GM12878 (cell line): ENCODE measurements around the gene CD209. TPM values are rescaled to one million over a fixed set of nuclear protein-coding genes. Genes with fewer than 3 reads are reported as not detected.

Experiments
- ATAC-seq: fragments of 200-7000 bp; cut with Tn5 transposase; 3 replicates; pipeline ENCODE4 v1.9.1; 2020; ENCODE audit warnings: mild to moderate bottlenecking, moderate library complexity
- BruUV-seq: library from RNA; stranded (reverse); fragments of 400-500 nt; replicated peaks from 2 replicates; lab custom pipeline; 2021; lab: Mats Ljungman, UMichigan
- CTCF ChIA-PET: fragments of 300-600 bp; sonication (Branson Sonifier 250); formaldehyde crosslinking; extraction: SDS; loops from one replicate; lab custom pipeline; 2021; ENCODE audit warnings: inconsistent platforms; lab: Yijun Ruan, JAX
- POLR2A ChIA-PET: fragments of 350-600 bp; formaldehyde crosslinking; extraction: SDS; loops from one replicate; lab custom pipeline; 2021; ENCODE audit warnings: inconsistent platforms; lab: Charles Lee
- RAD21 ChIA-PET: fragments of 300-600 bp; sonication (Branson Sonifier 250); formaldehyde crosslinking; loops from one replicate; lab custom pipeline; 2023; ENCODE audit warnings: antibody characterized with exemption; ENCODE audit not compliant: unreplicated experiment; lab: Charles Lee
- SMC1A ChIA-PET: fragments of 300-600 bp; sonication (Branson Sonifier 250); formaldehyde crosslinking; loops from one replicate; lab custom pipeline; 2023; ENCODE audit not compliant: unreplicated experiment, uncharacterized antibody; lab: Charles Lee
- DNase-seq: peaks from one replicate; pipeline ENCODE4 v3.0.0-alpha.2; 2011; ENCODE audit warnings: low read depth, low spot score
- FAIRE-seq: peaks from 3 replicates; lab custom pipeline; 2011; peaks lifted over from hg19 to GRCh38; lab: Jason Lieb, UNC
- H2AFZ ChIP-seq: 2 replicates; pipeline ENCODE4 v1.6.0; 2011; ENCODE audit warnings: low read depth, low read length, control low read depth; ENCODE audit not compliant: control insufficient read depth
- H3K27ac ChIP-seq: 2 replicates; pipeline ENCODE4 v1.5.1; 2011; ENCODE audit warnings: control low read depth; ENCODE audit not compliant: control insufficient read depth, insufficient read depth
- H3K27me3 ChIP-seq, 2 experiments: replicated peaks in 1 of 2; 2 replicates each; pipeline versions ENCODE4 v1.6.0 to v1.6.1; 2011; ENCODE audit warnings: low read length in 1 of 2; ENCODE audit not compliant: control insufficient read depth in 2 of 2, insufficient read depth in 2 of 2
- H3K36me3 ChIP-seq, 2 experiments: 2 replicates each; pipeline ENCODE4 v1.5.1; 2011; ENCODE audit warnings: low read length in 1 of 2; ENCODE audit not compliant: control insufficient read depth in 2 of 2, insufficient read depth in 2 of 2
- H3K4me1 ChIP-seq: 2 replicates; pipeline ENCODE4 v1.6.1; 2011; ENCODE audit warnings: mild to moderate bottlenecking, low read length, moderate library complexity, mixed read lengths; ENCODE audit not compliant: control insufficient read depth, insufficient read depth
- H3K4me2 ChIP-seq: 2 replicates; pipeline ENCODE4 v1.6.0; 2011; ENCODE audit warnings: control low read depth; ENCODE audit not compliant: control insufficient read depth, insufficient read depth
- H3K4me3 ChIP-seq: fragments of 200-600 bp; sonication (generic); 2 replicates; pipeline ENCODE4 v1.5.1; 2016
- H3K79me2 ChIP-seq: 2 replicates; pipeline ENCODE4 v1.6.0; 2011; ENCODE audit warnings: low read length; ENCODE audit not compliant: control insufficient read depth, insufficient read depth
- H3K9ac ChIP-seq: 2 replicates; pipeline ENCODE4 v1.8.0; 2011; ENCODE audit warnings: low read length, control low read depth, mixed read lengths; ENCODE audit not compliant: control insufficient read depth, insufficient read depth
- H3K9me3 ChIP-seq: replicated peaks from 3 replicates; pipeline ENCODE4 v1.5.1; 2011; ENCODE audit warnings: mild to moderate bottlenecking, low read length; ENCODE audit not compliant: control insufficient read depth, insufficient read depth
- H4K20me1 ChIP-seq: 2 replicates; pipeline ENCODE4 v1.6.0; 2011; ENCODE audit not compliant: control insufficient read depth, insufficient read depth
- EED ChIP-seq: sonication (generic); IDR thresholded peaks from 2 replicates; pipeline ENCODE4 v1.6.1; 2016; ENCODE audit warnings: antibody characterized with exemption, low read depth
- HCFC1 ChIP-seq: fragments of 150-350 bp; IDR thresholded peaks from 2 replicates; pipeline ENCODE4 v1.6.1; 2014; ENCODE audit warnings: low read length
- IRF4 ChIP-seq: IDR thresholded peaks from 2 replicates; pipeline ENCODE4 v1.6.1; 2011; ENCODE audit warnings: low read depth, low read length
- NR2C1 ChIP-seq: fragments of 450-650 bp; IDR thresholded peaks from 2 replicates; pipeline ENCODE4 v1.6.1; 2017; ENCODE audit warnings: antibody characterized with exemption, mild to moderate bottlenecking, moderate library complexity
- NRF1 ChIP-seq: conservative IDR thresholded peaks from 2 replicates; pipeline ENCODE4 v1.6.1; 2011; ENCODE audit warnings: mild to moderate bottlenecking, low read depth, low read length, improper control_type of control experiment
- RFX5 ChIP-seq: IDR thresholded peaks from 2 replicates; pipeline ENCODE4 v1.6.1; 2011; ENCODE audit warnings: low read depth, low read length, improper control_type of control experiment
- SMAD5 ChIP-seq: IDR thresholded peaks from 2 replicates; pipeline ENCODE4 v1.6.1; 2016; ENCODE audit warnings: antibody characterized with exemption, low read depth
- WGBS: methylation state at CpG from one replicate; pipeline ENCODE4 v1.1.6; 2016; ENCODE audit warnings: low lambda C conversion rate; ENCODE audit not compliant: insufficient replicate concordance, insufficient coverage; ENCODE audit errors: missing lambda C conversion rate; 5-methylcytosine and 5-hydroxymethylcytosine counted together
- in situ Hi-C: fragments of 300-500 bp; cut with MboI; formaldehyde crosslinking; loops from 9 replicates; pipeline ENCODE4 v1.14.3; 2018; ENCODE audit warnings: mixed read lengths
- intact Hi-C: fragments of 100-400 bp; cut with micrococcal nuclease; formaldehyde crosslinking; loops from one replicate; pipeline ENCODE4 v1.14.2; 2022; ENCODE audit not compliant: unreplicated experiment
- polyA plus RNA-seq, 11 experiments: library from polyadenylated mRNA; depleted of rRNA in 4 of 11; unstranded in 6 of 11; stranded (reverse) in 5 of 11; fragments of >200 nt; fragmentation: Nextera tagmentation in 4 of 11; fragmentation: Illumina TruSeq in 1 of 11; extraction: Ambion mirVana in 4 of 11; extraction: Trizol in 1 of 11; gene quantifications; 1 replicate in 1 of 11; 2 replicates in 10 of 11; pipeline versions ENCODE4 v1.2.1 to v1.2.3, GENCODE V29; 2011 to 2016; ENCODE audit warnings: inconsistent platforms in 2 of 11, missing spikeins in 2 of 11, low read depth in 1 of 11
- total RNA-seq, 4 experiments: library from RNA; depleted of rRNA in 3 of 4; stranded (reverse); fragments of >200 nt in 3 of 4; fragmentation: Illumina TruSeq in 1 of 4; extraction: Trizol in 1 of 4; gene quantifications; 2 replicates each; pipeline versions ENCODE4 v1.2.1 to v1.2.3, GENCODE V29; 2013 to 2021
- TF ChIP-seq, protein P1 (sequence below): fragments of 450-650 bp; IDR thresholded peaks from 2 replicates; pipeline ENCODE4 v1.6.1; 2018; ENCODE audit warnings: mild to moderate bottlenecking, low read depth, moderate library complexity; ENCODE audit not compliant: partially characterized antibody
- TF ChIP-seq, protein P2 (sequence below): IDR thresholded peaks from 2 replicates; pipeline ENCODE4 v1.6.1; 2011; ENCODE audit warnings: borderline replicate concordance, low read depth, mild to moderate bottlenecking, moderate library complexity, mixed read lengths, low read length; ENCODE audit not compliant: insufficient read depth; ENCODE audit errors: extremely low read length
- TF ChIP-seq, protein P3 (sequence below): fragments of 450-650 bp; formaldehyde crosslinking; IDR thresholded peaks from 2 replicates; pipeline ENCODE4 v1.4.0; 2022; ENCODE audit warnings: mild to moderate bottlenecking, moderate library complexity
- TF ChIP-seq, protein P4 (sequence below): IDR thresholded peaks from 2 replicates; pipeline ENCODE4 v1.6.1; 2011; ENCODE audit warnings: low read depth, low read length, improper control_type of control experiment, borderline replicate concordance

Gene CD209
- total and polyA plus RNA-seq, 10 of the 15 experiments (the other 5 are each of a cell fraction or from before 2014, with no cell fraction given), result 0.04 to 0.21 (median 0.10) TPM; not detected in 3

DNA sequence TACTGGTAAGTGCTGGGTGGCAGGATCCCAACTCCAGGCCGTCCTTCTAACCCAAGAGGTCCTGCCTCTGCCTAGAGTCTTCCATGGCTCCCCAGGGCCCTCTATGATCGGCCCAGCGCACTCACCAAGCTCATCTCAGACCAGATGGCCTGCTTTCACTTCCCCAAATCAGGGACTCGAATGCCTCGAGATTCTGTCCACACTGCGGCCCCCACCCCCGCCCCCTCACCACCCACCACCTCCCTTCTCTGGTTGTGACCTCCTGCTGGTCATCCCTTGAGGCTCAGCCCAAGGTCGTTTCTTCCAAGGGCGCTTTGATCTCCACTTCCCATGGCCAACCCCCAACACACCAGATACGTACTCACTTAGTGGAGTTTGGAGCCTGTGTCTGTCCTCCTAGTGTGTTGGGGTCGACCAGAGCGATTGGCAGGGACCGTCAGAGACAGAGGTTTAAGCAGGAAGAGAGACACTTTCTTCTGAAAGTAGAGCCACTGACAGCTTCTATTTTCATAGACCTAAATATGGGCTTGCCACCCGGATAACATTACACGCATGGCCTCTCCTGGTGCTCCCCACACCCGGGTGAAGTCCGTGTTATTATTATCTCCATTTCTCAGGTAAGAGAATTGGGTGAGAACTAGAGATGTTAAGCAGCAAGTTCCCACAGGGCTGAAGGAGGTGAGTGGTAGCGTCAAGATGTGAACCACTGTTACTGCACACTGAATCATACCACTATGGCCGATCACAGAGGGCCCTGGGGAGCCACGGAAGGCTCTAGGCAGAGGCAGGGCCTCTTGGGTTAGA is 45.5 kb downstream of the CD209 start, which contains the start of gene FCER2:
TSS of gene FCER2 (minus strand) at position 478 of the 804 bp plus-strand sequence. CDS start 2,371 bp downstream, outside the sequence.
- ChIA-PET SMC1A (interaction anchor here (1.0 to 5.5 kb wide), 2 partner anchors 21 to 98 kb away, joined by 3 to 26 read pairs; partner anchors contain the start of gene TRAPPC5), CTCF (interaction anchor here (0.5 to 2.2 kb wide), 4 partner anchors 10 to 168 kb away, joined by 3 to 15 read pairs (median 3); partner anchors contain the start of gene TRAPPC5), POLR2A (interaction anchor here (0.9 to 1.4 kb wide), 4 partner anchors 17 to 368 kb away, joined by 3 to 5 read pairs (median 4); no protein-coding TSS in a partner anchor), RAD21 (interaction anchor here (0.5 to 2.5 kb wide), 10 partner anchors 10 to 357 kb away, joined by 3 to 11 read pairs (median 4); partner anchors contain the start of gene TRAPPC5)
- peak within 1 kb of the TSS; percentile 81 for H3K9ac ChIP-seq
- peak; percentile 67 for ATAC-seq
- FAIRE-seq, result peak; percentile 86
- no peaks in the 10 kb centered on the region for H4K20me1 ChIP-seq
- peak; percentile 99 for DNase-seq
- intact Hi-C loops, result loop anchor here (1.0 to 10.0 kb wide), 4 partner anchors 41 to 493 kb away; no protein-coding TSS in a partner anchor
- peak within 1 kb of the TSS; percentile 49; the same call in 1 of the 2 replicates for H2AFZ ChIP-seq
- peaks cover 59% of the 10 kb centered on the region for H3K4me1 ChIP-seq
- no TSS peak for BruUV-seq
- under 1% methylated on average over 17 of the region's 20 CpGs for WGBS
- H3K4me2 ChIP-seq, result peak within 1 kb of the TSS; percentile 97
- peaks cover 47% of the 10 kb centered on the region for H3K79me2 ChIP-seq
- peaks cover 3 to 8% of the 10 kb centered on the region in 2 experiments; a peak in 3 of 4 replicates for H3K36me3 ChIP-seq
- H3K4me3 ChIP-seq, result peak within 1 kb of the TSS; percentile 100
- H3K9me3 ChIP-seq, result no peaks in the 10 kb centered on the region; the same call in 2 of the 3 replicates
- in situ Hi-C loops, result loop anchor here (10.0 kb wide), 2 partner anchors 517 to 1177 kb away; no protein-coding TSS in a partner anchor
- H3K27ac ChIP-seq, result peak within 1 kb of the TSS; percentile 94
- H3K27me3 ChIP-seq, result no peaks in the 10 kb centered on the region
- TF ChIP-seq HCFC1 (no peak), RFX5 (no peak), IRF4 (peak; percentile 92), NRF1 (no peak), EED (peak; percentile 79), SMAD5 (peak; percentile 82; the same call in 1 of the 2 replicates), NR2C1 (no peak)
- TF ChIP-seq, protein P1, sequence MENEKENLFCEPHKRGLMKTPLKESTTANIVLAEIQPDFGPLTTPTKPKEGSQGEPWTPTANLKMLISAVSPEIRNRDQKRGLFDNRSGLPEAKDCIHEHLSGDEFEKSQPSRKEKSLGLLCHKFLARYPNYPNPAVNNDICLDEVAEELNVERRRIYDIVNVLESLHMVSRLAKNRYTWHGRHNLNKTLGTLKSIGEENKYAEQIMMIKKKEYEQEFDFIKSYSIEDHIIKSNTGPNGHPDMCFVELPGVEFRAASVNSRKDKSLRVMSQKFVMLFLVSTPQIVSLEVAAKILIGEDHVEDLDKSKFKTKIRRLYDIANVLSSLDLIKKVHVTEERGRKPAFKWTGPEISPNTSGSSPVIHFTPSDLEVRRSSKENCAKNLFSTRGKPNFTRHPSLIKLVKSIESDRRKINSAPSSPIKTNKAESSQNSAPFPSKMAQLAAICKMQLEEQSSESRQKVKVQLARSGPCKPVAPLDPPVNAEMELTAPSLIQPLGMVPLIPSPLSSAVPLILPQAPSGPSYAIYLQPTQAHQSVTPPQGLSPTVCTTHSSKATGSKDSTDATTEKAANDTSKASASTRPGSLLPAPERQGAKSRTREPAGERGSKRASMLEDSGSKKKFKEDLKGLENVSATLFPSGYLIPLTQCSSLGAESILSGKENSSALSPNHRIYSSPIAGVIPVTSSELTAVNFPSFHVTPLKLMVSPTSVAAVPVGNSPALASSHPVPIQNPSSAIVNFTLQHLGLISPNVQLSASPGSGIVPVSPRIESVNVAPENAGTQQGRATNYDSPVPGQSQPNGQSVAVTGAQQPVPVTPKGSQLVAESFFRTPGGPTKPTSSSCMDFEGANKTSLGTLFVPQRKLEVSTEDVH, result no peak
- TF ChIP-seq, protein P2, sequence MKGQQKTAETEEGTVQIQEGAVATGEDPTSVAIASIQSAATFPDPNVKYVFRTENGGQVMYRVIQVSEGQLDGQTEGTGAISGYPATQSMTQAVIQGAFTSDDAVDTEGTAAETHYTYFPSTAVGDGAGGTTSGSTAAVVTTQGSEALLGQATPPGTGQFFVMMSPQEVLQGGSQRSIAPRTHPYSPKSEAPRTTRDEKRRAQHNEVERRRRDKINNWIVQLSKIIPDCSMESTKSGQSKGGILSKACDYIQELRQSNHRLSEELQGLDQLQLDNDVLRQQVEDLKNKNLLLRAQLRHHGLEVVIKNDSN, result no peak
- TF ChIP-seq, protein P3, sequence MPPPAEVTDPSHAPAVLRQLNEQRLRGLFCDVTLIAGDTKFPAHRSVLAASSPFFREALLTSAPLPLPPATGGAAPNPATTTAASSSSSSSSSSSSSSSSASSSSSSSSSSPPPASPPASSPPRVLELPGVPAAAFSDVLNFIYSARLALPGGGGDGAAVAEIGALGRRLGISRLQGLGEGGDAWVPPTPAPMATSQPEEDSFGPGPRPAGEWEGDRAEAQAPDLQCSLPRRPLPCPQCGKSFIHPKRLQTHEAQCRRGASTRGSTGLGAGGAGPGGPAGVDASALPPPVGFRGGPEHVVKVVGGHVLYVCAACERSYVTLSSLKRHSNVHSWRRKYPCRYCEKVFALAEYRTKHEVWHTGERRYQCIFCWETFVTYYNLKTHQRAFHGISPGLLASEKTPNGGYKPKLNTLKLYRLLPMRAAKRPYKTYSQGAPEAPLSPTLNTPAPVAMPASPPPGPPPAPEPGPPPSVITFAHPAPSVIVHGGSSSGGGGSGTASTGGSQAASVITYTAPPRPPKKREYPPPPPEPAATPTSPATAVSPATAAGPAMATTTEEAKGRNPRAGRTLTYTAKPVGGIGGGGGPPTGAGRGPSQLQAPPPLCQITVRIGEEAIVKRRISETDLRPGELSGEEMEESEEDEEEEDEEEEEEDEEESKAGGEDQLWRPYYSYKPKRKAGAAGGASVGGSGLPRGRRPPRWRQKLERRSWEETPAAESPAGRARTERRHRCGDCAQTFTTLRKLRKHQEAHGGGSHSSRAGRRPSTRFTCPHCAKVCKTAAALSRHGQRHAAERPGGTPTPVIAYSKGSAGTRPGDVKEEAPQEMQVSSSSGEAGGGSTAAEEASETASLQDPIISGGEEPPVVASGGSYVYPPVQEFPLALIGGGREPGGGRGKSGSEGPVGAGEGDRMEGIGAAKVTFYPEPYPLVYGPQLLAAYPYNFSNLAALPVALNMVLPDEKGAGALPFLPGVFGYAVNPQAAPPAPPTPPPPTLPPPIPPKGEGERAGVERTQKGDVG (CRISPR knock-in tag), result no peak
- TF ChIP-seq, protein P4, sequence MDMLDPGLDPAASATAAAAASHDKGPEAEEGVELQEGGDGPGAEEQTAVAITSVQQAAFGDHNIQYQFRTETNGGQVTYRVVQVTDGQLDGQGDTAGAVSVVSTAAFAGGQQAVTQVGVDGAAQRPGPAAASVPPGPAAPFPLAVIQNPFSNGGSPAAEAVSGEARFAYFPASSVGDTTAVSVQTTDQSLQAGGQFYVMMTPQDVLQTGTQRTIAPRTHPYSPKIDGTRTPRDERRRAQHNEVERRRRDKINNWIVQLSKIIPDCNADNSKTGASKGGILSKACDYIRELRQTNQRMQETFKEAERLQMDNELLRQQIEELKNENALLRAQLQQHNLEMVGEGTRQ, result no peak; the same call in 1 of the 2 replicates
